Hepatocyte (in vitro differentiated cells): ENCODE measurements around the gene OOEP.

Source experiments
- CTCF ChIP-seq: fragments of 200-600 bp; sonication (generic); IDR thresholded peaks from 2 replicates; pipeline ENCODE4 v1.5.1; 2016; ENCODE audit warnings: antibody characterized with exemption, mild to moderate bottlenecking; ENCODE audit not compliant: poor library complexity
- EZH2 ChIP-seq: fragments of 200-600 bp; sonication (generic); IDR thresholded peaks from 2 replicates; pipeline ENCODE4 v1.6.1; 2016; ENCODE audit warnings: antibody characterized with exemption, mild to moderate bottlenecking, borderline replicate concordance

- TF ChIP-seq CTCF (no peak), EZH2 (no peak)
Measured at GRCh38 chr6:73394577-73395354, 25.1 kb upstream of the OOEP start, which contains the start of gene DDX43.
